ENCODE results near the gene SLC16A11. TPM values are rescaled to one million over a fixed set of nuclear protein-coding genes. Genes with fewer than 3 reads are reported as not detected.
A peak's percentile ranks its signal among the peaks of the same experiment; 100 is the strongest.

Gene SLC16A11
- total and polyA plus RNA-seq, 9 of the 15 experiments (the other 6 are each of a cell fraction or from before 2014, with no cell fraction given) = not detected

GRCh38 chr17:7060165-7060891 lies 16.4 kb upstream of the SLC16A11 start (continued):
- TF ChIP-seq JUND (IDR thresholded peaks at IDR 0.05; ENCODE audit: borderline replicate concordance, low read depth, low read length) = no peak
- peak; percentile 40; the same call in 1 of the 3 replicates for TF ChIP-seq JUND (tag; IDR thresholded peaks at IDR 0.05; ENCODE audit: borderline replicate concordance, low read depth, low read length)

GRCh38 chr17:7058831-7059447 lies 15.0 kb upstream of the SLC16A11 start:
- intact Hi-C loops (cut with micrococcal nuclease) = no loop called here
- POLR2A ChIA-PET = interaction anchor here (0.6 kb wide), 1 partner anchor 160 kb away, joined by 4 read pairs; no protein-coding TSS in a partner anchor

More at GRCh38 chr17:7058831-7059447, 15.0 kb upstream of the SLC16A11 start:
- TF ChIP-seq TRIM28 (IDR thresholded peaks at IDR 0.05) (no peak), CREBBP (IDR thresholded peaks at IDR 0.05; ENCODE audit: low read depth, low read length) (no peak), SRSF1 (IDR thresholded peaks at IDR 0.05; ENCODE audit: low read depth, low read length) (no peak), GTF2B (IDR thresholded peaks at IDR 0.05; ENCODE audit: extremely low read depth, insufficient read length) (no peak), FUS (optimal IDR thresholded peaks at IDR 0.05; ENCODE audit: low read depth, low read length) (no peak), BCL6 (CRISPR knock-in tag; IDR thresholded peaks at IDR 0.05) (no peak), ZBED1 (IDR thresholded peaks at IDR 0.05) (no peak), ZBTB5 (IDR thresholded peaks at IDR 0.05) (no peak), FOSL1 (tag; conservative IDR thresholded peaks at IDR 0.05) (no peak)
- no peak for FAIRE-seq
- CTCF ChIA-PET (ENCODE audit: low intra/inter-chr PET ratio) = no interaction called here
- Histone ChIP-seq H2AFZ (ENCODE audit: low read depth, low read length) (no peak overlapping the region), H3K27ac (ENCODE audit: extremely low read depth, low read depth, low read length) (no peak overlapping the region), H3K4me3 (no peak overlapping the region), H3K36me3 (ENCODE audit: control insufficient read depth, insufficient read depth, low read length) (no peaks in the 10 kb centered on the region), H3K4me1 (replicated peaks in 1 of 2; ENCODE audit: control insufficient read depth in 2 of 2, insufficient read depth in 2 of 2, low read length in 2 of 2) (no peaks in the 10 kb centered on the region), H3K79me2 (ENCODE audit: control insufficient read depth, insufficient read depth, low read length) (no peaks in the 10 kb centered on the region), H3K9me3 (replicated peaks; ENCODE audit: control insufficient read depth, insufficient read depth, low read depth, low read length) (no peaks in the 10 kb centered on the region), H3K27me3 (ENCODE audit: control insufficient read depth in 2 of 2, insufficient read depth in 2 of 2, low read length in 2 of 2) (peaks cover 10 to 16% of the 10 kb centered on the region in 2 experiments), H3K9me1 (ENCODE audit: control insufficient read depth, insufficient read depth, low read length) (no peaks in the 10 kb centered on the region), H3K4me2 (ENCODE audit: insufficient read depth, low read length) (no peak overlapping the region), H3K9ac (ENCODE audit: insufficient read depth in 1 of 2, low read depth in 2 of 2, low read length in 2 of 2) (no peak overlapping the region), H4K20me1 (replicated peaks; ENCODE audit: control insufficient read depth, insufficient read depth, low read length) (0 out of 2 replicates have a peak, but pooled peaks cover 2% of the 10 kb centered on the region)
- ATAC-seq = no peak
- in situ Hi-C loops (cut with MboI) = no loop called here
- BruUV-seq (replicated peaks) = no TSS peak
- no peak for DNase-seq (ENCODE audit: extremely low read depth in 1 of 4, low spot score in 3 of 4)
- 11% methylated on average over 7 of the region's 7 CpGs for WGBS (ENCODE audit: insufficient coverage, low coverage, missing lambda C conversion rate)
